ENCODE measurements around the gene DYNC2LI1.

DYNC2LI1 gene

DNA sequence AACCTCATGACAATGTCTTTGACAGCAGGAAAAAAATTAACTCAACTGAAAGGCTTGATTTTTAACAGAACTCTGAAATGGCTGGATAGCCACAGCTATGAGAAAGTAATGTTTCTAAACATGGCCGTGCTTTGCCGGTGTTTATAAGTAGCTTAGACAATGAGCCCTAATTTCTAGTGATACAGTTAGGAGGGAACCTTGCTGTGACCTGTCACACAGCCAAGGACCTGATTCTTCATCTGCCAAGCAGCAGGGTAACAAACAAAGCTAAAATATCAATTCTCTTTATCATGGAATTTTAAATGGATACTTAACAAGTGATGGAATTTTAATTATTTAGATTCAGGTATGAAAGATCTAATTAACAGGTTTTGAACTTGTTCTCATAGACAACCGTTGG is 24.3 kb upstream of the DYNC2LI1 start:
- H3K4me3 ChIP-seq (ENCODE audit: low read depth, low read length): no peak overlapping the region
- TF ChIP-seq CTCF (IDR thresholded peaks at IDR 0.05; ENCODE audit: borderline replicate concordance, insufficient read depth, low read depth, low read length): no peak

- no peak overlapping the region for H3K4me3 ChIP-seq (ENCODE audit: low read depth, low read length)
- TF ChIP-seq CTCF (IDR thresholded peaks at IDR 0.05; ENCODE audit: borderline replicate concordance, insufficient read depth, low read depth, low read length): no peak
These were observed 22.3 kb upstream of the DYNC2LI1 start for GRCh38 chr2:43751476-43751990.

DNA sequence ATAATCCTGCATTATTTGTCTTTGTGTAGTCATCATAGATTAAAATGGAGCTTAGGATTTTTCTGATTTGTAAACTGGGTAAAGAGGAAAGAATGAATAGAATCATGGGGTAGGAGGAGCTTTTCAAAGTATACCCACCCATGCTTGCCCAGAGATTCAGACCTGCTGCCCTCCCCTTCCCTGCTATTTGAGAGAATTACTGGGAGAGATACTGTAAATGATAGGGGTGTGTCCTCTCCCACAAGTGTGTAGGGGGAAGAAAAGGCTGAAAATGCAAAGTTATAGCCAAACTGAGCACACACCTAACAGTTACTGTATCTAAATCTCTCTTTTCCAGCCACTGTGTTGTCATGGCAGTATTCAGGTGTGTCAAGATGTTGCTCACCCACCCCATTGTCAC is 21.5 kb upstream of the DYNC2LI1 start:
- no peak overlapping the region for H3K4me3 ChIP-seq (ENCODE audit: low read depth, low read length)
- no peak for TF ChIP-seq CTCF (IDR thresholded peaks at IDR 0.05; ENCODE audit: borderline replicate concordance, insufficient read depth, low read depth, low read length)

- no peak for TF ChIP-seq CTCF (IDR thresholded peaks at IDR 0.05; ENCODE audit: borderline replicate concordance, insufficient read depth, low read depth, low read length)
These were observed 19.7 kb upstream of the DYNC2LI1 start for GRCh38 chr2:43754180-43754579.

GRCh38 chr2:43758739-43759138 is 15.1 kb upstream of the DYNC2LI1 start:
- H3K4me3 ChIP-seq (ENCODE audit: low read depth, low read length): no peak overlapping the region
- no peak for TF ChIP-seq CTCF (IDR thresholded peaks at IDR 0.05; ENCODE audit: borderline replicate concordance, insufficient read depth, low read depth, low read length)

More at GRCh38 chr2:43754180-43754579, 19.7 kb upstream of the DYNC2LI1 start:
- H3K4me3 ChIP-seq (ENCODE audit: low read depth, low read length): no peak overlapping the region

DNA sequence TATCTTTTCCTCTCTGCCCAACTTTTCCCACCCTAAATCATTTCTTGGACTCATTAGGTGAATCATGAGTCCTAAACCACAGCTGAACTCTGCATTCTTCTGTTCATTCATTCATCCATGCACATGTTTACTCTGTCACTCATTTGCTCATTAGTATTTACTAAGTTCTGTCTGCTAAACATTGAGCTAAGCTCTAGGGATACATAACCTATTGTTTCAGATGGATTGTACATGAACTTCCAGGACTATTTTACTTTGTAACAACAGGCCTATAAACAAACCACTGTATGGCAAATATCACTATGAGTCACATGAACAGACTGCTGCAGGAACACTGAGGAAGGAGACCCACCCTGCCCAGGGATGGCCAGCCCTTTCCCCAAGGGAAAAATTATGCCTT is 14.6 kb upstream of the DYNC2LI1 start:
- no peak overlapping the region for H3K4me3 ChIP-seq (ENCODE audit: low read depth, low read length)
- no peak for TF ChIP-seq CTCF (IDR thresholded peaks at IDR 0.05; ENCODE audit: borderline replicate concordance, insufficient read depth, low read depth, low read length)

- H3K4me3 ChIP-seq (ENCODE audit: low read depth, low read length): no peak overlapping the region
- TF ChIP-seq CTCF (IDR thresholded peaks at IDR 0.05; ENCODE audit: borderline replicate concordance, insufficient read depth, low read depth, low read length): no peak
These were observed 11.6 kb upstream of the DYNC2LI1 start for GRCh38 chr2:43762286-43762685.
